ENCODE measurements around the gene CSNK1G1.

CSNK1G1 gene

GRCh38 chr15:64246364-64247189, 109.4 kb downstream of the CSNK1G1 start:
- Histone ChIP-seq H3K27ac (no peak overlapping the region), H3K9ac (no peak overlapping the region), H3K27me3 (ENCODE audit: control insufficient read depth, insufficient read depth, low read length) (no peaks in the 10 kb centered on the region), H3K9me3 (ENCODE audit: control insufficient read depth, low read length) (no peaks in the 10 kb centered on the region), H3K4me1 (no peaks in the 10 kb centered on the region), H3K36me3 (ENCODE audit: control insufficient read depth, insufficient read depth, low read length) (no peaks in the 10 kb centered on the region), H3K4me2 (ENCODE audit: low read length) (no peak overlapping the region), H2AFZ (no peak overlapping the region), H3K79me2 (peaks cover 2% of the 10 kb centered on the region), H3K4me3 (ENCODE audit: low read depth, low read length) (no peak overlapping the region)
- no peak for TF ChIP-seq CTCF (IDR thresholded peaks at IDR 0.05)

- no peaks in the 10 kb centered on the region for H3K9me3 ChIP-seq (ENCODE audit: control insufficient read depth, low read length)
- H3K27me3 ChIP-seq (ENCODE audit: control insufficient read depth, insufficient read depth, low read length): no peaks in the 10 kb centered on the region
- no peak overlapping the region for H3K27ac ChIP-seq
- no peaks in the 10 kb centered on the region for H3K4me1 ChIP-seq
- H3K9ac ChIP-seq: no peak overlapping the region
- H3K79me2 ChIP-seq: peaks cover 2% of the 10 kb centered on the region
- no peak overlapping the region for H3K4me3 ChIP-seq (ENCODE audit: low read depth, low read length)
- no peak overlapping the region for H2AFZ ChIP-seq
- no peak overlapping the region for H3K4me2 ChIP-seq (ENCODE audit: low read length)
- H3K36me3 ChIP-seq (ENCODE audit: control insufficient read depth, insufficient read depth, low read length): no peaks in the 10 kb centered on the region
- TF ChIP-seq CTCF (IDR thresholded peaks at IDR 0.05): no peak
These were observed 110.6 kb downstream of the CSNK1G1 start for GRCh38 chr15:64245405-64245804.

GRCh38 chr15:64237677-64238076, 118.3 kb downstream of the CSNK1G1 start:
- Histone ChIP-seq H2AFZ (no peak overlapping the region), H3K9me3 (ENCODE audit: control insufficient read depth, low read length) (no peaks in the 10 kb centered on the region), H3K4me3 (ENCODE audit: low read depth, low read length) (no peak overlapping the region), H3K27me3 (ENCODE audit: control insufficient read depth, insufficient read depth, low read length) (no peaks in the 10 kb centered on the region), H3K36me3 (ENCODE audit: control insufficient read depth, insufficient read depth, low read length) (no peaks in the 10 kb centered on the region), H3K27ac (no peak overlapping the region), H3K4me2 (ENCODE audit: low read length) (no peak overlapping the region), H3K79me2 (peaks cover 2% of the 10 kb centered on the region), H3K4me1 (no peaks in the 10 kb centered on the region), H3K9ac (no peak overlapping the region)
- no peak for TF ChIP-seq CTCF (IDR thresholded peaks at IDR 0.05)

GRCh38 chr15:64236156-64236894, 119.6 kb downstream of the CSNK1G1 start:
- Histone ChIP-seq H3K4me2 (ENCODE audit: low read length) (no peak overlapping the region), H3K4me3 (ENCODE audit: low read depth, low read length) (no peak overlapping the region), H3K36me3 (ENCODE audit: control insufficient read depth, insufficient read depth, low read length) (no peaks in the 10 kb centered on the region), H3K9me3 (ENCODE audit: control insufficient read depth, low read length) (no peaks in the 10 kb centered on the region), H2AFZ (no peak overlapping the region), H3K9ac (no peak overlapping the region), H3K4me1 (no peaks in the 10 kb centered on the region), H3K27me3 (ENCODE audit: control insufficient read depth, insufficient read depth, low read length) (no peaks in the 10 kb centered on the region), H3K79me2 (peaks cover 2% of the 10 kb centered on the region), H3K27ac (no peak overlapping the region)
- no peak for TF ChIP-seq CTCF (IDR thresholded peaks at IDR 0.05)
